Mucosa of stomach (tissue), 1 donor: Measurements from ENCODE around the gene KAT6B.

Source experiments
- H3K27me3 ChIP-seq: one replicate; pipeline ENCODE4 v1.7.0; 2013; ENCODE audit warnings: mild to moderate bottlenecking, low read length; ENCODE audit not compliant: control insufficient read depth, insufficient read depth
- H3K36me3 ChIP-seq: one replicate; pipeline ENCODE4 v1.7.0; 2013; ENCODE audit warnings: low read length; ENCODE audit not compliant: control insufficient read depth, insufficient read depth
- H3K4me1 ChIP-seq: one replicate; pipeline ENCODE4 v1.7.0; 2013; ENCODE audit warnings: mild to moderate bottlenecking, low read length; ENCODE audit not compliant: control insufficient read depth, insufficient read depth
- H3K4me3 ChIP-seq: one replicate; pipeline ENCODE4 v1.7.0; 2013; ENCODE audit warnings: low read length
- H3K9ac ChIP-seq: one replicate; pipeline ENCODE4 v1.7.0; 2013; ENCODE audit warnings: mild to moderate bottlenecking, low read length, moderate library complexity
- H3K9me3 ChIP-seq: one replicate; pipeline ENCODE4 v1.7.0; 2013; ENCODE audit warnings: mild to moderate bottlenecking, low read length, moderate library complexity; ENCODE audit not compliant: control insufficient read depth
- donor health status: Pancreatic carcinoma.

The KAT6B gene

GRCh38 chr10:74846958-74847357 is 20.6 kb downstream of the KAT6B start:
- Histone ChIP-seq H3K9me3 (no peaks in the 10 kb centered on the region), H3K9ac (no peak overlapping the region), H3K27me3 (no peaks in the 10 kb centered on the region), H3K36me3 (no peaks in the 10 kb centered on the region), H3K4me1 (peaks cover 11% of the 10 kb centered on the region), H3K4me3 (no peak overlapping the region)

- H3K9ac ChIP-seq, result no peak overlapping the region
- H3K9me3 ChIP-seq, result no peaks in the 10 kb centered on the region
- no peaks in the 10 kb centered on the region for H3K27me3 ChIP-seq
- H3K4me3 ChIP-seq, result no peak overlapping the region
- no peaks in the 10 kb centered on the region for H3K36me3 ChIP-seq
- H3K4me1 ChIP-seq, result peaks cover 27% of the 10 kb centered on the region
These were observed 25.4 kb downstream of the KAT6B start for GRCh38 chr10:74851831-74852230.

- Histone ChIP-seq H3K36me3 (no peaks in the 10 kb centered on the region), H3K9me3 (no peaks in the 10 kb centered on the region), H3K4me3 (no peak overlapping the region), H3K4me1 (peaks cover 27% of the 10 kb centered on the region), H3K9ac (no peak overlapping the region), H3K27me3 (no peaks in the 10 kb centered on the region)
These were observed 26.0 kb downstream of the KAT6B start for GRCh38 chr10:74852381-74852780.

- H3K27me3 ChIP-seq, result no peaks in the 10 kb centered on the region
- no peaks in the 10 kb centered on the region for H3K9me3 ChIP-seq
- no peaks in the 10 kb centered on the region for H3K36me3 ChIP-seq
- peaks cover 27% of the 10 kb centered on the region for H3K4me1 ChIP-seq
- no peak overlapping the region for H3K4me3 ChIP-seq
- H3K9ac ChIP-seq, result no peak overlapping the region
These were observed 28.2 kb downstream of the KAT6B start for GRCh38 chr10:74854610-74855009.

GRCh38 chr10:74855027-74855426 is 28.6 kb downstream of the KAT6B start:
- Histone ChIP-seq H3K27me3 (no peaks in the 10 kb centered on the region), H3K9me3 (no peaks in the 10 kb centered on the region), H3K4me3 (no peak overlapping the region), H3K9ac (no peak overlapping the region), H3K4me1 (peaks cover 27% of the 10 kb centered on the region), H3K36me3 (no peaks in the 10 kb centered on the region)

GRCh38 chr10:74855439-74855838 is 29.0 kb downstream of the KAT6B start:
- no peak overlapping the region for H3K9ac ChIP-seq
- H3K27me3 ChIP-seq, result no peaks in the 10 kb centered on the region
- peaks cover 24% of the 10 kb centered on the region for H3K4me1 ChIP-seq
- no peaks in the 10 kb centered on the region for H3K36me3 ChIP-seq
- H3K9me3 ChIP-seq, result no peaks in the 10 kb centered on the region
- no peak overlapping the region for H3K4me3 ChIP-seq

GRCh38 chr10:74856940-74857339 is 30.5 kb downstream of the KAT6B start:
- Histone ChIP-seq H3K4me1 (peaks cover 17% of the 10 kb centered on the region), H3K9ac (no peak overlapping the region), H3K4me3 (no peak overlapping the region), H3K36me3 (no peaks in the 10 kb centered on the region), H3K27me3 (no peaks in the 10 kb centered on the region), H3K9me3 (no peaks in the 10 kb centered on the region)

- Histone ChIP-seq H3K27me3 (no peaks in the 10 kb centered on the region), H3K4me3 (no peak overlapping the region), H3K9me3 (no peaks in the 10 kb centered on the region), H3K4me1 (peaks cover 14% of the 10 kb centered on the region), H3K9ac (no peak overlapping the region), H3K36me3 (no peaks in the 10 kb centered on the region)
These were observed 31.2 kb downstream of the KAT6B start for GRCh38 chr10:74857586-74857985.

- Histone ChIP-seq H3K9ac (no peak overlapping the region), H3K4me3 (no peak overlapping the region), H3K9me3 (no peaks in the 10 kb centered on the region), H3K36me3 (no peaks in the 10 kb centered on the region), H3K4me1 (peaks cover 11% of the 10 kb centered on the region), H3K27me3 (no peaks in the 10 kb centered on the region)
These were observed 33.1 kb downstream of the KAT6B start for GRCh38 chr10:74859546-74859945.

GRCh38 chr10:74862625-74863024 is 36.2 kb downstream of the KAT6B start:
- Histone ChIP-seq H3K27me3 (no peaks in the 10 kb centered on the region), H3K9me3 (no peaks in the 10 kb centered on the region), H3K4me1 (peaks cover 4% of the 10 kb centered on the region), H3K36me3 (no peaks in the 10 kb centered on the region), H3K4me3 (no peak overlapping the region), H3K9ac (no peak overlapping the region)

- H3K27me3 ChIP-seq, result no peaks in the 10 kb centered on the region
- H3K4me3 ChIP-seq, result no peak overlapping the region
- H3K9ac ChIP-seq, result no peak overlapping the region
- peaks cover 9% of the 10 kb centered on the region for H3K4me1 ChIP-seq
- H3K9me3 ChIP-seq, result no peaks in the 10 kb centered on the region
- H3K36me3 ChIP-seq, result no peaks in the 10 kb centered on the region
These were observed 37.2 kb downstream of the KAT6B start for GRCh38 chr10:74863551-74863950.

- Histone ChIP-seq H3K4me1 (peaks cover 26% of the 10 kb centered on the region), H3K27me3 (no peaks in the 10 kb centered on the region), H3K36me3 (no peaks in the 10 kb centered on the region)
These were observed 41.0 kb downstream of the KAT6B start for GRCh38 chr10:74867351-74867750.

GRCh38 chr10:74868392-74868977 is 42.1 kb downstream of the KAT6B start:
- Histone ChIP-seq H3K36me3 (no peaks in the 10 kb centered on the region), H3K4me1 (peaks cover 27% of the 10 kb centered on the region), H3K4me3 (no peak overlapping the region)

More at GRCh38 chr10:74867351-74867750, 41.0 kb downstream of the KAT6B start:
- Histone ChIP-seq H3K9ac (no peak overlapping the region), H3K9me3 (no peaks in the 10 kb centered on the region), H3K4me3 (no peak overlapping the region)

More at GRCh38 chr10:74868392-74868977, 42.1 kb downstream of the KAT6B start:
- Histone ChIP-seq H3K27me3 (no peaks in the 10 kb centered on the region), H3K9ac (no peak overlapping the region), H3K9me3 (no peaks in the 10 kb centered on the region)
